ENCODE measurements around the gene GNAQ. TPM values are rescaled to one million over a fixed set of nuclear protein-coding genes. Genes with fewer than 3 reads are reported as not detected.
A peak's percentile ranks its signal among the peaks of the same experiment; 100 is the strongest.

GNAQ gene
- total RNA-seq, 2 donors from 2014 or later: 15.8 to 22.1 TPM

DNA sequence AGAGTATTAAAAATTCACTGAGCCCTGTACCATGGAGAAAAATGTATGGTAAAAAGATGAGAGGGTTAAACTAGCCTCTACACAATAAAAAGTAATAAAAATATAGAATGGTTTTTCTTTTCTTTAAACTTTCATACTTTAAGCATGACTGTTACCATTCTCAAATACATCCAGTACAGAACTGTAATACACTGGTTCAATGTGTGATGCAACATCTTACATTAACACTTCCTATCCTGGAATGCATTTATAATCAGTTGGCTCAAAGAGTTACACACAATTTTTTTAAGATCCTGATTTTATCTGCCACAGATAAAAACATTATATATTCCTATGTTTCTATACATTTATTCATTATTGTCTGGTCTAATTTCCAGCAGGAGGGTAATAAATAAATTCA, 4.7 kb downstream of the GNAQ start:
- no peak for ATAC-seq
- Histone ChIP-seq H3K36me3 (replicated peaks in 1 of 2; ENCODE audit: insufficient read depth in 1 of 2, low read depth in 2 of 2) (no peaks in the 10 kb centered on the region), H3K27ac (no peak overlapping the region), H3K4me3 (no peak overlapping the region), H3K4me1 (peaks cover 33% of the 10 kb centered on the region), H3K9me3 (no peaks in the 10 kb centered on the region), H3K27me3 (no peaks in the 10 kb centered on the region)
- intact Hi-C loops (cut with DNase I): no loop called here
- no peak for DNase-seq
- TF ChIP-seq POLR2A (IDR thresholded peaks at IDR 0.05): no peak
- no peak for TF ChIP-seq CTCF (IDR thresholded peaks at IDR 0.05)

- 90 to 93% methylated on average over 1 of the region's 1 CpG for WGBS, 2 donors
- no peak overlapping the region for H3K4me3 ChIP-seq
- H3K9me3 ChIP-seq: no peaks in the 10 kb centered on the region
- peak overlapping the region in 1 of 4 donors; percentile 30 for H3K27ac ChIP-seq
- no peak for DNase-seq
- intact Hi-C loops (cut with DNase I): no loop called here
- no peaks in the 10 kb centered on the region for H3K27me3 ChIP-seq
- H3K36me3 ChIP-seq (replicated peaks in 1 of 2; ENCODE audit: insufficient read depth in 1 of 2, low read depth in 2 of 2): no peaks in the 10 kb centered on the region
- no peak for ATAC-seq
- H3K4me1 ChIP-seq: peaks cover 38% of the 10 kb centered on the region
- TF ChIP-seq POLR2A (IDR thresholded peaks at IDR 0.05): no peak
- no peak for TF ChIP-seq CTCF (IDR thresholded peaks at IDR 0.05)
These were observed 5.2 kb downstream of the GNAQ start for GRCh38 chr9:78026416-78026815.

GRCh38 chr9:78025186-78025585, 6.4 kb downstream of the GNAQ start:
- TF ChIP-seq POLR2A (IDR thresholded peaks at IDR 0.05): no peak
- TF ChIP-seq CTCF (IDR thresholded peaks at IDR 0.05): no peak
- peaks cover 51% of the 10 kb centered on the region for H3K4me1 ChIP-seq
- intact Hi-C loops (cut with DNase I): no loop called here
- peak overlapping the region in 3 of 4 donors; percentile 8 to 32 (median 31) for H3K27ac ChIP-seq
- ATAC-seq (no peak), DNase-seq (no peak)
- H3K27me3 ChIP-seq: no peaks in the 10 kb centered on the region
- H3K36me3 ChIP-seq (replicated peaks in 1 of 2; ENCODE audit: insufficient read depth in 1 of 2, low read depth in 2 of 2): no peaks in the 10 kb centered on the region
- no peak overlapping the region for H3K4me3 ChIP-seq
- H3K9me3 ChIP-seq: no peaks in the 10 kb centered on the region
- WGBS, 2 donors: 56 to 60% methylated on average over 7 of the region's 7 CpGs

- intact Hi-C loops (cut with DNase I): no loop called here
- TF ChIP-seq POLR2A (IDR thresholded peaks at IDR 0.05) (peak in 2 of 3 donors; percentile 64 to 65), CTCF (IDR thresholded peaks at IDR 0.05) (no peak)
- Histone ChIP-seq H3K4me3 (no peak overlapping the region), H3K27me3 (no peaks in the 10 kb centered on the region), H3K4me1 (peaks cover 45% of the 10 kb centered on the region), H3K27ac (peak overlapping the region; percentile 47 to 65 (median 54)), H3K9me3 (no peaks in the 10 kb centered on the region), H3K36me3 (replicated peaks in 1 of 2; ENCODE audit: insufficient read depth in 1 of 2, low read depth in 2 of 2) (no peaks in the 10 kb centered on the region)
- ATAC-seq: peak; percentile 92
- DNase-seq: peak in 2 of 4 donors; percentile 31 to 60
- WGBS, 2 donors: 13 to 31% methylated on average over 5 of the region's 5 CpGs
These were observed 8.4 kb downstream of the GNAQ start for GRCh38 chr9:78023003-78023741.

DNA sequence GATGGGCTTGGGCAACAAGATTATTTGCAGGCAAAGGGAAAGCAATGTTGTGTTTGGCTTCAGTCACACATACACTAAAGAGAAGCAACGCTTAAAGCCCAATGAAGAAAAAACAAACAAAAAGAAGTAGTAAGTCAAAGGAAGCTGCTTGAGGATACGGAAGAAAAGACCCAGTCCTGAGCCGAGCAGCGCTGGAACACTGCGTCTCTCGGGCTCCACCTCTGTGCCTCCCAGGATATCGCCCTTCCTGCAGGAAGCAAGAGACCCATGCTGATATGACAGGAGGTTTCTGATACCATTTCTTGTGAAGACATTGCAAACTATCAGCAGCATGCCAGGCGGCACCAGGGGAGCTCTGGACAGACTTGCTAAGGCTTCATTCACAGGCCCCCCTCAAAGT, 9.9 kb downstream of the GNAQ start:
- H3K27me3 ChIP-seq: no peaks in the 10 kb centered on the region
- peak overlapping the region in 2 of 4 donors; percentile 4 to 62 for H3K27ac ChIP-seq
- 67 to 91% methylated on average over 8 of the region's 8 CpGs for WGBS, 2 donors
- TF ChIP-seq POLR2A (IDR thresholded peaks at IDR 0.05): no peak
- TF ChIP-seq CTCF (IDR thresholded peaks at IDR 0.05): no peak
- H3K4me3 ChIP-seq: no peak overlapping the region
- intact Hi-C loops (cut with DNase I): no loop called here
- no peaks in the 10 kb centered on the region for H3K36me3 ChIP-seq (replicated peaks in 1 of 2; ENCODE audit: insufficient read depth in 1 of 2, low read depth in 2 of 2)
- ATAC-seq: no peak
- H3K9me3 ChIP-seq: no peaks in the 10 kb centered on the region
- peaks cover 45% of the 10 kb centered on the region for H3K4me1 ChIP-seq
- DNase-seq: no peak

Data from body of pancreas (tissue), 4 donors.